ENCODE data around the gene LRRC27. TPM values are rescaled to one million over a fixed set of nuclear protein-coding genes. Genes with fewer than 3 reads are reported as not detected.

The LRRC27 gene
- total and polyA plus RNA-seq, 2 donors (not counting 1 experiment from before 2014, with no cell fraction given): 23.6 to 25.6 TPM

DNA sequence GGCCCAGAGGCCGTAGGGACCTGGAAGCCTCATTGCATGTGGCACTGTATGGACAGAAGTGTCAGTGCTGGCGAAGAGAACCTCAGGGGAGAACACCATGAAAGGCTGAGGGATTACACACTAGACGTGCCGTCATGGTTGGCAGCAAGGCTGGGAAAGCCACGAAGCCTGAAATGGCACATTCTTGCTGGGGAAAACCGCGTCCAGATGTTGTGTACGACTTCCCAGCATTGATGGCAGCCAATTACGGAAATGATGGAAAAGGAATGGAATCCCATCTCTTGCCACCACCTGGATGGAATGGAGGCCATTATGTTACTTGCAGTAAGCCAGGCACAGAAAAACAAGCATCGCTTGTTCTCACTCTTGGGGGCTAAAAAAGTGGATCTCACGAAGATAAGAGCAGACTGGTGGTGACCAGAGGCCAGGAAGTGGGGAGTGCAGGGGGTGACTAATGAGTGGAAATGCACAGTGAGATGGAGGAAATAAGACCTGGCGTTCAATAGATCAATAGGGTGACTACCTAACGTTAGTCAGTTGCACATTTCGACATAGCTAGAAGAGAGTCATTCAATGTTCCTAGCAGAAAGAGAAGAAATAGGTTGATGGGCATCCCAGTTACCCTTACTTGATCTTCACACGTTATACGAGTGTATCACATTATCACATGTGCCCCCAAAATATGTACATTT is 50.4 kb downstream of the LRRC27 start:
- ChIA-PET CTCF (no interaction called here), POLR2A (no interaction called here)
- Histone ChIP-seq H3K4me1 (ENCODE audit: control insufficient read depth in 2 of 2, insufficient read depth in 2 of 2, low read length in 2 of 2) (peaks cover 1 to 6% of the 10 kb centered on the region in 2 donors), H4K20me1 (ENCODE audit: control insufficient read depth, insufficient read depth, low read length, poor library complexity, severe bottlenecking) (no peaks in the 10 kb centered on the region), H3K9me3 (ENCODE audit: control extremely low read depth in 1 of 3, control insufficient read depth in 2 of 3, insufficient read depth in 1 of 3, low read length in 2 of 3) (no peaks in the 10 kb centered on the region), H3K27me3 (replicated peaks in 1 of 4; ENCODE audit: control extremely low read depth in 1 of 4, control insufficient read depth in 3 of 4, insufficient read depth in 4 of 4, low read length in 3 of 4) (no peaks in the 10 kb centered on the region), H3K27ac (ENCODE audit: low read length in 2 of 2) (no peak overlapping the region), H3K9ac (ENCODE audit: low read length) (no peak overlapping the region), H3K79me2 (ENCODE audit: control insufficient read depth, insufficient read depth, low read length) (no peaks in the 10 kb centered on the region), H3K4me3 (ENCODE audit: control extremely low read depth in 1 of 5, extremely low read depth in 1 of 5, insufficient read depth in 1 of 5, low read depth in 2 of 5, low read length in 4 of 5) (no peak overlapping the region), H3K4me2 (replicated peaks; ENCODE audit: low read depth, low read length, poor library complexity, severe bottlenecking) (no peak overlapping the region), H2AFZ (ENCODE audit: insufficient read depth, low read depth, low read length, poor library complexity, severe bottlenecking) (no peak overlapping the region), H3K36me3 (replicated peaks in 1 of 2; ENCODE audit: control extremely low read depth in 1 of 2, control insufficient read depth in 1 of 2, extremely low read depth in 1 of 2, insufficient read depth in 2 of 2, low read length in 1 of 2) (no peaks in the 10 kb centered on the region)
- H3K9me3 Mint-ChIP-seq (ENCODE audit: insufficient read depth): no peaks in the 10 kb centered on the region
- no peak overlapping the region for H3K4me3 Mint-ChIP-seq
- H3K4me1 Mint-ChIP-seq: no peaks in the 10 kb centered on the region
- TF ChIP-seq, protein P1, sequence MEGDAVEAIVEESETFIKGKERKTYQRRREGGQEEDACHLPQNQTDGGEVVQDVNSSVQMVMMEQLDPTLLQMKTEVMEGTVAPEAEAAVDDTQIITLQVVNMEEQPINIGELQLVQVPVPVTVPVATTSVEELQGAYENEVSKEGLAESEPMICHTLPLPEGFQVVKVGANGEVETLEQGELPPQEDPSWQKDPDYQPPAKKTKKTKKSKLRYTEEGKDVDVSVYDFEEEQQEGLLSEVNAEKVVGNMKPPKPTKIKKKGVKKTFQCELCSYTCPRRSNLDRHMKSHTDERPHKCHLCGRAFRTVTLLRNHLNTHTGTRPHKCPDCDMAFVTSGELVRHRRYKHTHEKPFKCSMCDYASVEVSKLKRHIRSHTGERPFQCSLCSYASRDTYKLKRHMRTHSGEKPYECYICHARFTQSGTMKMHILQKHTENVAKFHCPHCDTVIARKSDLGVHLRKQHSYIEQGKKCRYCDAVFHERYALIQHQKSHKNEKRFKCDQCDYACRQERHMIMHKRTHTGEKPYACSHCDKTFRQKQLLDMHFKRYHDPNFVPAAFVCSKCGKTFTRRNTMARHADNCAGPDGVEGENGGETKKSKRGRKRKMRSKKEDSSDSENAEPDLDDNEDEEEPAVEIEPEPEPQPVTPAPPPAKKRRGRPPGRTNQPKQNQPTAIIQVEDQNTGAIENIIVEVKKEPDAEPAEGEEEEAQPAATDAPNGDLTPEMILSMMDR (IDR thresholded peaks at IDR 0.05): no peak
- no peak for TF ChIP-seq EZH2 (IDR thresholded peaks at IDR 0.05; ENCODE audit: borderline replicate concordance, insufficient read depth, low read depth, low read length, poor library complexity, severe bottlenecking)
- ATAC-seq (ENCODE audit: low read depth) (no peak), DNase-seq (no peak)
- 87% methylated on average over 13 of the region's 16 CpGs for WGBS (ENCODE audit: insufficient coverage)
- H3K27me3 Mint-ChIP-seq: no peaks in the 10 kb centered on the region
- intact Hi-C loops (cut with micrococcal nuclease): no loop called here
- no peak overlapping the region for H3K27ac Mint-ChIP-seq

DNA sequence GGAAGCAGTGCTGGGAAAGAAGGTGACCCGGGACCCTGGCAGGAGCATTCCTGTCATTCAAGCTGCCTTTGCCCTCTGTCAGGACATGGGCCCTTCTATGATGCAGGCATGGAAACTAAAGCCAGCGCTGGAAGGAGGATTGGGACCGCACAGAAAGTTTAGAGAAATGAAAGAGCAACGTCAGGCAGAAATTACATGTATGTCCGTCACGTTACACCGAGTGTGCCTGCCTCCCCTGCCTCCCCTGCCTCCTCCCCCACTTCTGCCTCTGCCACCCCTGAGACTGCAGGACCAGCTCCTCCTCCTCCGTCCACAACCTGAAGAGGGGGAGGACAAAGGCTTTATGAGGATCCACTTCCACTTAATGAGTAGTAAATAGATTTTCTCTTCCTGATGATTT is 51.1 kb downstream of the LRRC27 start:
- Histone ChIP-seq H4K20me1 (ENCODE audit: control insufficient read depth, insufficient read depth, low read length, poor library complexity, severe bottlenecking) (no peaks in the 10 kb centered on the region), H3K4me2 (replicated peaks; ENCODE audit: low read depth, low read length, poor library complexity, severe bottlenecking) (no peak overlapping the region), H3K27ac (ENCODE audit: low read length in 2 of 2) (no peak overlapping the region), H2AFZ (ENCODE audit: insufficient read depth, low read depth, low read length, poor library complexity, severe bottlenecking) (no peak overlapping the region), H3K4me1 (ENCODE audit: control insufficient read depth in 2 of 2, insufficient read depth in 2 of 2, low read length in 2 of 2) (peaks cover 6 to 11% of the 10 kb centered on the region in 2 donors), H3K36me3 (replicated peaks in 1 of 2; ENCODE audit: control extremely low read depth in 1 of 2, control insufficient read depth in 1 of 2, extremely low read depth in 1 of 2, insufficient read depth in 2 of 2, low read length in 1 of 2) (no peaks in the 10 kb centered on the region), H3K9me3 (ENCODE audit: control extremely low read depth in 1 of 3, control insufficient read depth in 2 of 3, insufficient read depth in 1 of 3, low read length in 2 of 3) (no peaks in the 10 kb centered on the region), H3K9ac (ENCODE audit: low read length) (no peak overlapping the region), H3K4me3 (ENCODE audit: control extremely low read depth in 1 of 5, extremely low read depth in 1 of 5, insufficient read depth in 1 of 5, low read depth in 2 of 5, low read length in 4 of 5) (no peak overlapping the region), H3K27me3 (replicated peaks in 1 of 4; ENCODE audit: control extremely low read depth in 1 of 4, control insufficient read depth in 3 of 4, insufficient read depth in 4 of 4, low read length in 3 of 4) (no peaks in the 10 kb centered on the region), H3K79me2 (ENCODE audit: control insufficient read depth, insufficient read depth, low read length) (no peaks in the 10 kb centered on the region)
- no peaks in the 10 kb centered on the region for H3K27me3 Mint-ChIP-seq
- H3K4me1 Mint-ChIP-seq: peaks cover 5% of the 10 kb centered on the region
- ChIA-PET POLR2A (no interaction called here), CTCF (no interaction called here)
- ATAC-seq (ENCODE audit: low read depth) (no peak), DNase-seq (no peak)
- intact Hi-C loops (cut with micrococcal nuclease): no loop called here
- H3K27ac Mint-ChIP-seq: no peak overlapping the region
- H3K4me3 Mint-ChIP-seq: no peak overlapping the region
- no peak for TF ChIP-seq EZH2 (IDR thresholded peaks at IDR 0.05; ENCODE audit: borderline replicate concordance, insufficient read depth, low read depth, low read length, poor library complexity, severe bottlenecking)
- TF ChIP-seq, protein P1 (IDR thresholded peaks at IDR 0.05): no peak
- WGBS (ENCODE audit: insufficient coverage): 86% methylated on average over 3 of the region's 8 CpGs
- H3K9me3 Mint-ChIP-seq (ENCODE audit: insufficient read depth): no peaks in the 10 kb centered on the region
